ENCODE measurements around the gene VRK3. TPM values are rescaled to one million over a fixed set of nuclear protein-coding genes. Genes with fewer than 3 reads are reported as not detected.
A peak's percentile ranks its signal among the peaks of the same experiment; 100 is the strongest.

The VRK3 gene
- total RNA-seq, 1 donor from 2014 or later: 14.7 TPM

DNA sequence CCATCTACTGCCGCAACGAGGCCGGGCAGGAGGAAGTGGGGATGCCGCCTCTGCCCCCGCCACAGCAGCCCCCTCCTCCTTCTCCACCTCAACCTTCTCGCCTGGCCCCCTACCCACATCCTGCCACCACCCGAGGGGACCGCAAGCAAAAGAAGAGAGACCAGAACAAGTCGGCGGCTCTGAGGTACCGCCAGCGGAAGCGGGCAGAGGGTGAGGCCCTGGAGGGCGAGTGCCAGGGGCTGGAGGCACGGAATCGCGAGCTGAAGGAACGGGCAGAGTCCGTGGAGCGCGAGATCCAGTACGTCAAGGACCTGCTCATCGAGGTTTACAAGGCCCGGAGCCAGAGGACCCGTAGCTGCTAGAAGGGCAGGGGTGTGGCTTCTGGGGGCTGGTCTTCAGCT lies 92.4 kb downstream of the VRK3 start:
- no peak for DNase-seq (ENCODE audit: low read depth)

DNA sequence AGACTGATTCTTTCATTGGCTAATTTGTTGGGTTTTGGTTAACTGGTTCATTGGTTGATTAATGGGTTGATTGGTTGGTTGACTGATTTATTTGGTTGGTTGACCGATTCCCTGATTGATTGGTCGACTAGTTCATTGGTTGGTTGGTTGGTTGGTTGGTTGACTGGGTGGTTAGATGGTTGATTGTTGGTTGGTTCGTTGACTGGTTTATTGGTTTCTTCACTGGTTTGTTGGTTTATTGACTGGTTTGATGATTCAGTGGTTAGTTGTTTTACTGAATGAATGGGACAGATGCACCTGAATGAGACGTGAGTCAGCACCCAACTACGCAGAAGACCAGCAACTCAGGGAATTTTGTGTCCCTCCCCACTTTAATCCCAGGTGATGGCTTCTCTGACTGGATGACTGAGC lies 93.1 kb downstream of the VRK3 start:
- DNase-seq (ENCODE audit: low read depth): no peak

DNA sequence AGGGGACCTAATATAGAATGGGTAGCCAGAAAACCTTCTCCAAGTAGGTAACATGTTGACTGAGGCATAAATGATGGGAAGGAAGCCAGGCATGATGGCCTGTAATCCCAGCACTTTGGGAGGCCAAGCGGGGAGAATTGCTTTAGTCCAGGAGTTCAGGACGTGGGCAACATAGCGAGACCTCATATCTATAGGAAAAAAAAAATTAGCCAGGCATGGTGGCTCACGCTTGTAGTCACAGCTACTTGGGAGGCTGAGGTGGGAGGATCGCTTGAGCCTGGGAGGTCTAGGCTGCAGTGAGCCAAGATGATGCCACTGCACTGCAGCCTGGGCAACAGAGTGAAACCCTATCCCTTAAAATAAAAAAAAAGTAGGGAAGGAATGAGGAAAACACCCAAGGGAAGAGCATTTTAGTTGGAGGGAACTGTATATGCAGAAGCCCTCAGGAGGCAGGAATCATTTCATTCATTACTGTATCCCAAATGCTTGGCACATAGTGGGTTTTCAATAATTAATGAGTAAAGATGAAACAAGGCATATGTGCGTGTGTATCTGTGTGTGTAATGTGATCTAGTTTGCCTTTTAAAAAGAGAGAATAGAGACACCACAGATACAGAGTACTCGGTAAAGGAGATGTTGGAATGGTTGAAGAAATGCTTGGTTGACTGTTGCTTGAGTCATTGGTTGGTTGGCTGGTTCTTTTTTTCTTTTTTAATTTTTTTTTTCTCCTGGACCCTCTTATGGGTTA lies 93.7 kb downstream of the VRK3 start:
- no peak for DNase-seq (ENCODE audit: low read depth)

DNA sequence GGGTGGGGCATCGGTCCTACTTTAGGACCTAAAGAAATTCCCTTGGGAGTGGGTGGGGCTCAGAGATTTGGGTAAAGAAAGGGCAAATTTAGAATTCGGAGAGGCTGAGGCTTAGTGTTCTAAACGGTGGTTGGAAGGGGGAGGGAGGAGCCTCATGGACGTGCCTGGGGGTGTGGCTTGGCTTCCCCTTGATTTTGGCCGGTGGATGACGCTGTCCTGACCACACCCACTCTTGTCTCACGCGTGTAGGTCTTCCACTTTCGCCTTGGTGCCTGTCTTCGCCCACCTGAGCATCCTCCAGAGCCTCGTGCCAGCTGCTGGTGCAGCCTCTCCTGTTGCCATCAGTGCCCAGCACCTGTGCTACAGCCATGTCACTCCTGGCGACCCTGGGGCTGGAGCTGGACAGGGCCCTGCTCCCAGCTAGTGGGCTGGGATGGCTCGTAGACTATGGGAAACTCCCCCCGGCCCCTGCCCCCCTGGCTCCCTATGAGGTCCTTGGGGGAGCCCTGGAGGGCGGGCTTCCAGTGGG lies 94.6 kb downstream of the VRK3 start:
- no peak for DNase-seq (ENCODE audit: low read depth)

DNA sequence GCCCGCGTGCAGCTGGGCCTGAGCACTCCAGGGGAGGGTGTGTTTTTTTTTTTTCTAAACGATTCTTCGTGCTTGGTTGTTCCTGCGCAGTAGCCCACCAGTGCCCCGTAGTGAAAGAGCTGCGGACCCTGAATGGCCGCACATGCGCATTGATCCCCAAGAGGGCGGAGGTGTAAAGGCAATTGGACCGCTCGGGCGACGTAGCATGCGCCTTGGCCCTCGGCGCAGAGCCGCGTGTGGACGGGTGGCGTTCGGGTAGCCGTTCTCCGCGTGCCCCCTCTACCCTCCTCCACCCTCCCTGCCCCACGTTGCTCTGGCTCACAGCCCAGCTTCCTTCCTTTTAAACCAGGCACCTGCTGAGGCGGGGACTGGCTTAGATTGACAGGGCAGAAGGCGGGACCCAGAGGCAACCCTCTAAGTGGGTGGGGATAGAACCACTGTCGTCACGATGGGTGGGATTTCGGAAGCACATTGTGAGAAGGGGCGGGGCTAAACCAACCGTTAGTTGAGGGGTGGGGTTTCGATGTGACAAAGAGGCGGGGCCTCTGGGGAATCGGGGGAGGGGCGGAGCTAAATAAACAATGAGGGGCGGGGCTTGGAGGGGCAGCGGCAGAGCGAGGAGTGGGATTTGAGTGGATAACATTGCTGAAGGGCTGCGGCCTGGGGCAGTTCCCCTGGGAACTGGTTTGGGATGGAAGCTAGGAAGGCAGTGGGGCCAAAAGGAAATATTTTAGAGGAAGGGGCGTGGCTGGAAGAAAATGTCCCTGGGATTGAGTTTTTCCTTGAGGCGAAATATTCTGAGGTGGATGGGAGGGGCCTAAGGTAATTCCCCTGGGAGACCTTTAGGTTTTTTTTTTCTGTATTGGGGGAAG lies 95.3 kb downstream of the VRK3 start:
- DNase-seq (ENCODE audit: low read depth): peak; percentile 95

DNA sequence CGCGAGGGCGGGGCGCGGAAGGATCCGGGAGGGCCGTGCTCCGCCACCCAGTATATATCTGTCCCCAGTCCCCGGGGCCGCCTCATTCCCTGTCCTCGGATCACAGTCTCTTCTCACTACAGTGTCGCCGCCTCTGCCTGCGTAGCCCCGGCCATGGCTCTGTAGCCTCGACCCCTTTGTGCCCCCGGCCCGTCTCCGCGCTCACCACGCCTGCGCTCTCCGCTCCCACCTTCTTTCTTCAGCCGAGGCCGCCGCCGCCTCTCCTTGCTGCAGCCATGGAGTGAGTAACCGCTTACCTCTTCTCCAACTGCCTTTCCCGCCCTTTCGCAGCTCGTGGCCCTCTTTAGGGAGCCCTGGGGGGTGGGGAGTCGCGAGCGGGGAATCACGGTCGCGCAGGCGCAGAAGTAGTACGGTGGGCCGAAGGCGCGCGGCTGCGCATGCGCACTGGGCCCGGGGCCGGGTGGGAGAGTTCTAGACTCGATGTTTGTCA lies 96.0 kb downstream of the VRK3 start, which contains the start of the genes ATF5 and NUP62:
Gene ATF5, plus strand, starts transcription at position 85 of the 490 bp plus-strand sequence. CDS start 1,646 bp downstream, outside the sequence.
Gene NUP62, minus strand, starts transcription at position 384 of the 490 bp plus-strand sequence. CDS start 19,697 bp downstream, outside the sequence.
- peak; percentile 91 for DNase-seq (ENCODE audit: low read depth)

DNA sequence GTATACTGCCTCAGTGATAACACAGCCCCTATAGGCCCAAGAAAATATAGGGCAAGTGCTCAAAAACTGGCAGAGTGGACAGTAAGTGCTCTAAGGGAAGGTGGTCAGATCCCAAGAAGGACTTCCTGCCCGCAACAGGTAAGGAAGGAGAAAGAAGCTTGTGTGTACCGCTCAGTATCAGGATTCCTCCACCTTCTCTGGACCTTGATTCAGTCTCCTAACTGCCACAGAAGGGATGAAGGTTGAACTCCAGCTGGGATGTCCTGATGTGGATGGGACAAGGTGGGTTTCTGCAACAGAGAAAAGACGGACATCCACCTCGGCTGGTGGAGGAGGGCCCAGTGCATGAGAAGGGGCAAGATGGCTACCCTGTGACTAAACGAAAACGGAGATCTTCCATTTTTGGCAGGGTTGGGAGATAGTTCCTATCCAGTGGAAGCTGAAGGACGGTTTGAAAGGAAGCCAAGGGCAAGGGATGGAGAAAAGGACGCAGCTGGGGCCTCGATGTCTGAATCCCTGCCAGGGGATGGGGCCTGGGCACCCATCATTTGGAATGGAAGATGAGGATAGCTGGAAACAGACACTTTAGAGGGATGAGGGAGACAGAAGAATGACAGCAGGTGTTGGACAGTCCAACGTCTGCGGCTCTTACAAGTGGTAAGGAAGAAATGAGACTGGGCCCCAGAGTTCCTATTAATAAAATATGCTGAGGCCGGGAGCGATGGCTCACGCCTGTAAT lies 97.5 kb downstream of the VRK3 start:
- DNase-seq (ENCODE audit: low read depth): peak; percentile 68

DNA sequence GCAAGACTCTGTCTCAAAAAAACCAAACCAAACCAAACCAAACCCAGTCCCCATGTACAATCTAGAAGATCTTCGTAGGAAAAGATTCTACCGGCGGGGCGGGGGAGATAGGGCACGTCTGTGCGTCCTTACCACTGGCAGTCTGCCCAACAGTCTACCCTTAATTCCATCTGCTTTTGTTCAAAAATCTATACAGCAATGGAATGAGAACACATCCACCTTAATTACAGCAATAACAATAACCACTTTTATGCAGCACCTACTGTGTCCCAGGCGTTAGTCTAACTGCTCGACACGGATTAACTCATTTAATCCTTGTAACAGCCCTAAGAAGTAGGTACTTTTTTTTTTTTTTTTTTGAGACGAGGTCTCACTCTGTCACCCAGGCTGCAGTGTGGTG lies 98.7 kb downstream of the VRK3 start:
- no peak for DNase-seq (ENCODE audit: low read depth)

Other genes starting within 250 kb of the VRK3 start
- 22.6 and 26.7 TPM in 2 replicates for gene FUZ, start 212.1 kb downstream of the VRK3 start, total RNA-seq
- 22.7 and 40.1 TPM in 2 replicates for gene MED25, start 207.1 kb downstream of the VRK3 start, total RNA-seq
- 161 and 176 TPM in 2 replicates for gene PTOV1, start 174.2 kb downstream of the VRK3 start, total RNA-seq
- 31.1 and 38.2 TPM in 2 replicates for gene PNKP, start 157.8 kb downstream of the VRK3 start, total RNA-seq
- gene AKT1S1, start 148.0 kb downstream of the VRK3 start, total RNA-seq: 25.0 and 25.5 TPM in 2 replicates
- 17.7 and 19.9 TPM in 2 replicates for gene TBC1D17, start 147.7 kb downstream of the VRK3 start, total RNA-seq
- 0.35 and 0.83 TPM in 2 replicates for gene IL4I1, start 128.5 kb downstream of the VRK3 start, total RNA-seq
- gene ATF5, start 96.2 kb downstream of the VRK3 start, total RNA-seq: 31.9 and 32.8 TPM in 2 replicates
- gene NUP62, start 95.9 kb downstream of the VRK3 start, total RNA-seq: 52.2 and 54.1 TPM in 2 replicates
- gene SIGLEC11, start 64.2 kb downstream of the VRK3 start, total RNA-seq: not detected in 2 replicates
- 8.9 and 9.7 TPM in 2 replicates for gene ZNF473, start 633 bp upstream of the VRK3 start, total RNA-seq
- not detected in 2 replicates for gene IZUMO2, start 137.9 kb upstream of the VRK3 start, total RNA-seq
- not detected in 2 replicates for gene MYH14, start 178.2 kb upstream of the VRK3 start, total RNA-seq

All from myocyte (in vitro differentiated cells).